SK-N-SH treated with all-trans-retinoic acid at 6 μM for 48 hours (cell line): ENCODE results near the gene AMBP.

ENCODE experiments used
- ATAC-seq: fragments of 200-7000 bp; cut with Tn5 transposase; 3 replicates; pipeline ENCODE4 v1.9.1; 2020; ENCODE audit warnings: mild to moderate bottlenecking, moderate library complexity
- ARNTL ChIP-seq: fragments of 450-650 bp; formaldehyde crosslinking; IDR thresholded peaks from 2 replicates; pipeline ENCODE4 v1.5.0; 2020; ENCODE audit warnings: low read depth, mild to moderate bottlenecking, moderate library complexity, borderline replicate concordance
- BACH2 ChIP-seq: fragments of 250-450 bp; sonication (Bioruptor Pico); IDR thresholded peaks from 2 replicates; pipeline ENCODE4 v1.9.0; 2021; ENCODE audit warnings: mild to moderate bottlenecking, borderline replicate concordance
- CSDC2 ChIP-seq: fragments of 250-450 bp; sonication (Bioruptor Pico); IDR thresholded peaks from 2 replicates; pipeline ENCODE4 v1.5.0; 2020; ENCODE audit warnings: mild to moderate bottlenecking, moderate library complexity
- ESRRG ChIP-seq: fragments of 250-450 bp; sonication (Bioruptor Pico); IDR thresholded peaks from 2 replicates; pipeline ENCODE4 v1.6.1; 2021; ENCODE audit warnings: mild to moderate bottlenecking
- GLIS3 ChIP-seq: fragments of 250-450 bp; sonication (Bioruptor Pico); IDR thresholded peaks from 2 replicates; pipeline ENCODE4 v1.5.0; 2020; ENCODE audit warnings: mild to moderate bottlenecking, moderate library complexity
- ISL1 ChIP-seq: fragments of 250-450 bp; sonication (Bioruptor Pico); IDR thresholded peaks from 2 replicates; pipeline ENCODE4 v2.1.2; 2022; ENCODE audit warnings: mild to moderate bottlenecking, moderate library complexity
- OSR1 ChIP-seq: fragments of 250-450 bp; sonication (Bioruptor Pico); IDR thresholded peaks from 2 replicates; pipeline ENCODE4 v1.8.0; 2022; ENCODE audit warnings: moderate library complexity, mild to moderate bottlenecking, inconsistent platforms
- PPARA ChIP-seq: fragments of 250-450 bp; sonication (Bioruptor Pico); IDR thresholded peaks from 2 replicates; pipeline ENCODE4 v1.5.0; 2020; ENCODE audit warnings: mild to moderate bottlenecking, borderline replicate concordance
- RARB ChIP-seq: fragments of 250-450 bp; sonication (Bioruptor Pico); IDR thresholded peaks from 2 replicates; pipeline ENCODE4 v1.8.0; 2021; ENCODE audit warnings: mild to moderate bottlenecking, moderate library complexity
- SNAI2 ChIP-seq: fragments of 250-450 bp; sonication (Bioruptor Pico); IDR thresholded peaks from 2 replicates; pipeline ENCODE4 v1.5.0; 2020; ENCODE audit warnings: mild to moderate bottlenecking, moderate library complexity
- TOX ChIP-seq: fragments of 250-450 bp; sonication (Bioruptor Pico); IDR thresholded peaks from 2 replicates; pipeline ENCODE4 v1.8.0; 2021; ENCODE audit warnings: mild to moderate bottlenecking, moderate library complexity, borderline replicate concordance
- ZC3H10 ChIP-seq: fragments of 250-450 bp; sonication (Bioruptor Pico); IDR thresholded peaks from 2 replicates; pipeline ENCODE4 v1.5.1; 2021; ENCODE audit warnings: mild to moderate bottlenecking, moderate library complexity
- ZFP3 ChIP-seq: fragments of 250-450 bp; sonication (Bioruptor Pico); IDR thresholded peaks from 2 replicates; pipeline ENCODE4 v1.5.0; 2020; ENCODE audit warnings: mild to moderate bottlenecking, moderate library complexity
- ZFP30 ChIP-seq: fragments of 450-650 bp; formaldehyde crosslinking; IDR thresholded peaks from 2 replicates; pipeline ENCODE4 v1.5.0; 2022; ENCODE audit warnings: mild to moderate bottlenecking, moderate library complexity
- ZNF565 ChIP-seq: fragments of 450-650 bp; formaldehyde crosslinking; conservative IDR thresholded peaks from 2 replicates; pipeline ENCODE4 v1.5.0; 2020; ENCODE audit warnings: low read depth, mild to moderate bottlenecking, moderate library complexity
- ZNF70 ChIP-seq: fragments of 450-650 bp; formaldehyde crosslinking; IDR thresholded peaks from 2 replicates; pipeline ENCODE4 v1.5.0; 2020; ENCODE audit warnings: mild to moderate bottlenecking, moderate library complexity
- ZNF8 ChIP-seq: fragments of 450-650 bp; formaldehyde crosslinking; IDR thresholded peaks from 2 replicates; pipeline ENCODE4 v1.5.0; 2020; ENCODE audit warnings: mild to moderate bottlenecking, moderate library complexity
- TF ChIP-seq, protein P1 (sequence below): fragments of 250-450 bp; sonication (Bioruptor Pico); IDR thresholded peaks from 2 replicates; pipeline ENCODE4 v1.8.0; 2020; ENCODE audit warnings: mild to moderate bottlenecking, moderate library complexity, borderline replicate concordance
- TF ChIP-seq, protein P2 (sequence below): fragments of 250-450 bp; sonication (Bioruptor Pico); IDR thresholded peaks from 2 replicates; pipeline ENCODE4 v1.5.1; 2021; ENCODE audit warnings: mild to moderate bottlenecking, moderate library complexity
- TF ChIP-seq, protein P3 (sequence below): fragments of 250-450 bp; sonication (Bioruptor Pico); IDR thresholded peaks from 2 replicates; pipeline ENCODE4 v1.8.0; 2021; ENCODE audit warnings: low read depth, mild to moderate bottlenecking, moderate library complexity, borderline replicate concordance
- TF ChIP-seq, protein P4 (sequence below): fragments of 250-450 bp; sonication (Bioruptor Pico); IDR thresholded peaks from 2 replicates; pipeline ENCODE4 v1.5.0; 2020; ENCODE audit warnings: mild to moderate bottlenecking, moderate library complexity
- TF ChIP-seq, protein P5 (sequence below): fragments of 250-450 bp; sonication (Bioruptor Pico); IDR thresholded peaks from 2 replicates; pipeline ENCODE4 v1.5.1; 2020; ENCODE audit warnings: low read depth, mild to moderate bottlenecking, moderate library complexity

AMBP gene

DNA sequence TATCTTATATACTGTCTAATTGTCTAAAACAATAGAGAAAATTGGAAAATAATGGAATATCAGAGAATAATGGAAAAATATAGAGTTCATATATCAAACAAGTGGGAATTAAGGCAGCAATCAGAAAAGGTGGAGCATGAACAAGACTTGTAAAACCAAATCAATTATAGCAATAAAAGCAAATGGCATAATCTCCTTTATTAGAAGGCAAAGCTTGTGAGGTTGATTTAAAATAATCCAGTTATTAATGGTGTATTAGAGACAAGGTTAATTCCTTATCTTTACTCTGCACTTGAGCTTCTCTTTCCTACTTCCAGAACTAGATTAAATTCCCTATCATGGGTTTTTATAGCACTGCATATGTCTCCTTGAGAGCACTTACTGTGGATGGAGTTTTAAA is 64.1 kb downstream of the AMBP start:
- no peak for TF ChIP-seq OSR1 (CRISPR knock-in tag)
- TF ChIP-seq ARNTL (CRISPR knock-in tag): no peak
- TF ChIP-seq ZNF8 (CRISPR knock-in tag): no peak
- TF ChIP-seq, protein P1, sequence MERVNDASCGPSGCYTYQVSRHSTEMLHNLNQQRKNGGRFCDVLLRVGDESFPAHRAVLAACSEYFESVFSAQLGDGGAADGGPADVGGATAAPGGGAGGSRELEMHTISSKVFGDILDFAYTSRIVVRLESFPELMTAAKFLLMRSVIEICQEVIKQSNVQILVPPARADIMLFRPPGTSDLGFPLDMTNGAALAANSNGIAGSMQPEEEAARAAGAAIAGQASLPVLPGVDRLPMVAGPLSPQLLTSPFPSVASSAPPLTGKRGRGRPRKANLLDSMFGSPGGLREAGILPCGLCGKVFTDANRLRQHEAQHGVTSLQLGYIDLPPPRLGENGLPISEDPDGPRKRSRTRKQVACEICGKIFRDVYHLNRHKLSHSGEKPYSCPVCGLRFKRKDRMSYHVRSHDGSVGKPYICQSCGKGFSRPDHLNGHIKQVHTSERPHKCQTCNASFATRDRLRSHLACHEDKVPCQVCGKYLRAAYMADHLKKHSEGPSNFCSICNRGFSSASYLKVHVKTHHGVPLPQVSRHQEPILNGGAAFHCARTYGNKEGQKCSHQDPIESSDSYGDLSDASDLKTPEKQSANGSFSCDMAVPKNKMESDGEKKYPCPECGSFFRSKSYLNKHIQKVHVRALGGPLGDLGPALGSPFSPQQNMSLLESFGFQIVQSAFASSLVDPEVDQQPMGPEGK: no peak
- no peak for TF ChIP-seq SNAI2
- TF ChIP-seq ZFP30: no peak
- TF ChIP-seq RARB (CRISPR knock-in tag): no peak
- TF ChIP-seq ZFP3 (CRISPR knock-in tag): no peak
- TF ChIP-seq ZC3H10: no peak
- TF ChIP-seq BACH2: no peak
- TF ChIP-seq, protein P2, sequence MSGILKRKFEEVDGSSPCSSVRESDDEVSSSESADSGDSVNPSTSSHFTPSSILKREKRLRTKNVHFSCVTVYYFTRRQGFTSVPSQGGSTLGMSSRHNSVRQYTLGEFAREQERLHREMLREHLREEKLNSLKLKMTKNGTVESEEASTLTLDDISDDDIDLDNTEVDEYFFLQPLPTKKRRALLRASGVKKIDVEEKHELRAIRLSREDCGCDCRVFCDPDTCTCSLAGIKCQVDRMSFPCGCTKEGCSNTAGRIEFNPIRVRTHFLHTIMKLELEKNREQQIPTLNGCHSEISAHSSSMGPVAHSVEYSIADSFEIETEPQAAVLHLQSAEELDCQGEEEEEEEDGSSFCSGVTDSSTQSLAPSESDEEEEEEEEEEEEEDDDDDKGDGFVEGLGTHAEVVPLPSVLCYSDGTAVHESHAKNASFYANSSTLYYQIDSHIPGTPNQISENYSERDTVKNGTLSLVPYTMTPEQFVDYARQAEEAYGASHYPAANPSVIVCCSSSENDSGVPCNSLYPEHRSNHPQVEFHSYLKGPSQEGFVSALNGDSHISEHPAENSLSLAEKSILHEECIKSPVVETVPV (CRISPR knock-in tag): no peak
- TF ChIP-seq GLIS3: no peak
- no peak for TF ChIP-seq ESRRG
- TF ChIP-seq ISL1 (CRISPR knock-in tag): no peak
- TF ChIP-seq ZNF565 (CRISPR knock-in tag): no peak
- TF ChIP-seq CSDC2 (CRISPR knock-in tag): no peak
- no peak for TF ChIP-seq TOX (CRISPR knock-in tag)
- TF ChIP-seq, protein P3, sequence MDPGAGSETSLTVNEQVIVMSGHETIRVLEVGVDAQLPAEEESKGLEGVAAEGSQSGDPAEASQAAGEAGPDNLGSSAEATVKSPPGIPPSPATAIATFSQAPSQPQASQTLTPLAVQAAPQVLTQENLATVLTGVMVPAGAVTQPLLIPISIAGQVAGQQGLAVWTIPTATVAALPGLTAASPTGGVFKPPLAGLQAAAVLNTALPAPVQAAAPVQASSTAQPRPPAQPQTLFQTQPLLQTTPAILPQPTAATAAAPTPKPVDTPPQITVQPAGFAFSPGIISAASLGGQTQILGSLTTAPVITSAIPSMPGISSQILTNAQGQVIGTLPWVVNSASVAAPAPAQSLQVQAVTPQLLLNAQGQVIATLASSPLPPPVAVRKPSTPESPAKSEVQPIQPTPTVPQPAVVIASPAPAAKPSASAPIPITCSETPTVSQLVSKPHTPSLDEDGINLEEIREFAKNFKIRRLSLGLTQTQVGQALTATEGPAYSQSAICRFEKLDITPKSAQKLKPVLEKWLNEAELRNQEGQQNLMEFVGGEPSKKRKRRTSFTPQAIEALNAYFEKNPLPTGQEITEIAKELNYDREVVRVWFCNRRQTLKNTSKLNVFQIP (CRISPR knock-in tag): no peak
- no peak for ATAC-seq

DNA sequence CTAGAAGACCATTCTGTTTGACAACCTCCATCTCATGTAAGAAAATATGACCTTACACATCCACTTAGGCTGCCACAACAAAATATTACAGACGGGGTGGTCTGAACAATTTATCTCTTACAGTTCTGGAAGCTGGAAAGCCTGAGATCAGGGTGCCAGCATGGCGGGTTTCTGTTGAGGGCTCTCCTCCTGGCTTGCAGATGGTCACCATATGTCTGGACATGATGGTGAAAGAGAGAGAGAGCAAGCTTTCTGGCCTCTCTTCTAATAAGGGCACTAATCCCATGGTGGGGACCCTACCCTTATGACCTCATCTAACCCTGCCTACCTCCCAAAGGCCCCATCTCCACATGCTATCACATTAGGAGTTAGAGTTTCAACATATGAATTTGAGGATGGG is 66.0 kb downstream of the AMBP start:
- ATAC-seq: no peak
- TF ChIP-seq, protein P4, sequence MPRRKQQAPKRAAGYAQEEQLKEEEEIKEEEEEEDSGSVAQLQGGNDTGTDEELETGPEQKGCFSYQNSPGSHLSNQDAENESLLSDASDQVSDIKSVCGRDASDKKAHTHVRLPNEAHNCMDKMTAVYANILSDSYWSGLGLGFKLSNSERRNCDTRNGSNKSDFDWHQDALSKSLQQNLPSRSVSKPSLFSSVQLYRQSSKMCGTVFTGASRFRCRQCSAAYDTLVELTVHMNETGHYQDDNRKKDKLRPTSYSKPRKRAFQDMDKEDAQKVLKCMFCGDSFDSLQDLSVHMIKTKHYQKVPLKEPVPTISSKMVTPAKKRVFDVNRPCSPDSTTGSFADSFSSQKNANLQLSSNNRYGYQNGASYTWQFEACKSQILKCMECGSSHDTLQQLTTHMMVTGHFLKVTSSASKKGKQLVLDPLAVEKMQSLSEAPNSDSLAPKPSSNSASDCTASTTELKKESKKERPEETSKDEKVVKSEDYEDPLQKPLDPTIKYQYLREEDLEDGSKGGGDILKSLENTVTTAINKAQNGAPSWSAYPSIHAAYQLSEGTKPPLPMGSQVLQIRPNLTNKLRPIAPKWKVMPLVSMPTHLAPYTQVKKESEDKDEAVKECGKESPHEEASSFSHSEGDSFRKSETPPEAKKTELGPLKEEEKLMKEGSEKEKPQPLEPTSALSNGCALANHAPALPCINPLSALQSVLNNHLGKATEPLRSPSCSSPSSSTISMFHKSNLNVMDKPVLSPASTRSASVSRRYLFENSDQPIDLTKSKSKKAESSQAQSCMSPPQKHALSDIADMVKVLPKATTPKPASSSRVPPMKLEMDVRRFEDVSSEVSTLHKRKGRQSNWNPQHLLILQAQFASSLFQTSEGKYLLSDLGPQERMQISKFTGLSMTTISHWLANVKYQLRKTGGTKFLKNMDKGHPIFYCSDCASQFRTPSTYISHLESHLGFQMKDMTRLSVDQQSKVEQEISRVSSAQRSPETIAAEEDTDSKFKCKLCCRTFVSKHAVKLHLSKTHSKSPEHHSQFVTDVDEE (CRISPR knock-in tag): no peak
- TF ChIP-seq, protein P3 (CRISPR knock-in tag): no peak
- TF ChIP-seq PPARA (no peak), OSR1 (CRISPR knock-in tag) (no peak), ZNF70 (CRISPR knock-in tag) (no peak), ZNF8 (CRISPR knock-in tag) (no peak), RARB (CRISPR knock-in tag) (no peak), ZFP30 (no peak)
- TF ChIP-seq, protein P5, sequence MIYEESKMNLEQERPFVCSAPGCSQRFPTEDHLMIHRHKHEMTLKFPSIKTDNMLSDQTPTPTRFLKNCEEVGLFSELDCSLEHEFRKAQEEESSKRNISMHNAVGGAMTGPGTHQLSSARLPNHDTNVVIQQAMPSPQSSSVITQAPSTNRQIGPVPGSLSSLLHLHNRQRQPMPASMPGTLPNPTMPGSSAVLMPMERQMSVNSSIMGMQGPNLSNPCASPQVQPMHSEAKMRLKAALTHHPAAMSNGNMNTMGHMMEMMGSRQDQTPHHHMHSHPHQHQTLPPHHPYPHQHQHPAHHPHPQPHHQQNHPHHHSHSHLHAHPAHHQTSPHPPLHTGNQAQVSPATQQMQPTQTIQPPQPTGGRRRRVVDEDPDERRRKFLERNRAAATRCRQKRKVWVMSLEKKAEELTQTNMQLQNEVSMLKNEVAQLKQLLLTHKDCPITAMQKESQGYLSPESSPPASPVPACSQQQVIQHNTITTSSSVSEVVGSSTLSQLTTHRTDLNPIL (CRISPR knock-in tag): no peak
- TF ChIP-seq, protein P2 (CRISPR knock-in tag): no peak
